Measurements from ENCODE around the gene ZNF234.
"Not testable (repeated sequence)": the region's sequence is repeated elsewhere in the genome, so short reads cannot be mapped to it uniquely, and the experiment has no call there.

Gene ZNF234

GRCh38 chr19:44182145-44182544 is 40.8 kb downstream of the ZNF234 start:
- no peak for DNase-seq (ENCODE audit: low spot score)

- DNase-seq (ENCODE audit: low spot score): no peak
These were observed 48.7 kb downstream of the ZNF234 start for GRCh38 chr19:44190020-44190419.

- no peak for DNase-seq (ENCODE audit: low spot score)
These were observed 50.8 kb downstream of the ZNF234 start for GRCh38 chr19:44192127-44192526.

DNA sequence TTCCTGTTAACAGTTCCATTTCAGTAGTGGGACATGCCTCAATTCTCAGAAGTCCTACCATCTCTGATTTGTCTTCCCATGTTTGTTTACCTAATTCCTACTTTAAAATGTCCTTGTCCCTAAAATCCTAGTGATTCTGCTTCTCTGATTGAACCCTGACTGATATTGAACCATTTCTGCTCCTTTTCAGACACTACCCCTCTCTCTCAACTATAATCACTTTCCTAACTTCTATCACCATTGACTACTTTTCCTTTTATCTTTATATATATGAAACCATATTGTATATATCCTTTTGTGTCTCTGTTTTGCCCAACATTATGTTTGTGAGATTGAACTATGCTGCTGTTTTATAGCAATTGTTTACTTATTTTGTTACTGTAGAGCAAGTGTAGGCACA is 55.4 kb downstream of the ZNF234 start:
- no peak for DNase-seq (ENCODE audit: low spot score)

DNA sequence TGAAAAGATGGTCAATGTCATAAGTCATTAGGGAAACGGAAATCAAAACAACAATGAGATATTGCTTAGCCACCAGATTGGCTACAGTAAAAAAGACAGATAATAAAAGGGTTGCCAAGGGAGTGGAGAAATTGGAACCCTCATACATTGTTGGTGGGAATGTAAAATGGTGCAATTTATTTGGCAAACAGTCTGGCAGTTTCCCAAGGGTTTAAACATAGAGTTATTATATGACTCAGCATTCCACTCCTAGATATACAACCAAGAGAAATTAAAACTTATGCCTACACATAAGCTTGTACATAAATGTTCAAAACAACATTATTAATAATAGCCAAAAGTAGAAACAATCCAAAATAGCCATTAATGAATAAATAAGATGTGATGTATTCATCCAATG is 61.1 kb downstream of the ZNF234 start:
- no peak for DNase-seq (ENCODE audit: low spot score)

DNA sequence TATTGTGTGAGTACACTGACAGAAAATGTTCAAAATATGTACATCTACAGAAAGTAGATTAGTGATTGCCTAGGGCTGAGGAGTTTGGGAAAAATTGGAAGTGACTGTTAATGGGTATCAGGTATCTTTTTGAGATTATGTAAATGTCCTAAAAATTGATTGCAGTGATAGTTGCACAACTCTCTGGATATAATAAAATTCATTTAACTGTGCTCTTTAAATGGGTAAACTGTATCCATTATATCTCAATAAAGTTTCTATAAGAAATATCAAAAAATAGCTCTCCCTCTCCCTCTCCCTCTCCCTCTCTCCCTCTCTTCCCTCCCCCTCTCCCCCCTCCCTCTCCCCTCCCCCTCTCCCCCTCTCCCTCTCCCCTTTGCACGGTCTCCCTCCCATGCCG is 61.6 kb downstream of the ZNF234 start:
- DNase-seq (ENCODE audit: low spot score): no peak

GRCh38 chr19:44203877-44204276 is 62.5 kb downstream of the ZNF234 start:
- DNase-seq (ENCODE audit: low spot score): not testable (repeated sequence)

DNA sequence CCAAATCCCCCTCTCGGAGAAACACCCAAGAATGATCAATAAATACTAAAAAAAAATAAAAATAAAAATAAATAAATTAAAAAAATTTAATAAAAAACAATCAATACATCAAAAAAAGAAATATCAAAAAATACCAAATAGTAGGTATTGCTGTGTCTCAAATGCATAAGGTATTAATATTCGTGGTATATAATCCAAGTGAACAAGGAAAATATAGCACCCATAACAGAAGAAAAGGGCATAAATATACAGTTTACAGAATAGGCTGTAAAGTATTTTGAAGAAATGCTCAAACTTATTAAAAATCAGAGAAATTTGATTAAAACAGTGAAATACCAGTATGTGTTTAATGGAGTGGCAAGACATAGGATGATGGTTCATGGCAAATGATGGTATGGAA is 63.4 kb downstream of the ZNF234 start:
- no peak for DNase-seq (ENCODE audit: low spot score)

DNA sequence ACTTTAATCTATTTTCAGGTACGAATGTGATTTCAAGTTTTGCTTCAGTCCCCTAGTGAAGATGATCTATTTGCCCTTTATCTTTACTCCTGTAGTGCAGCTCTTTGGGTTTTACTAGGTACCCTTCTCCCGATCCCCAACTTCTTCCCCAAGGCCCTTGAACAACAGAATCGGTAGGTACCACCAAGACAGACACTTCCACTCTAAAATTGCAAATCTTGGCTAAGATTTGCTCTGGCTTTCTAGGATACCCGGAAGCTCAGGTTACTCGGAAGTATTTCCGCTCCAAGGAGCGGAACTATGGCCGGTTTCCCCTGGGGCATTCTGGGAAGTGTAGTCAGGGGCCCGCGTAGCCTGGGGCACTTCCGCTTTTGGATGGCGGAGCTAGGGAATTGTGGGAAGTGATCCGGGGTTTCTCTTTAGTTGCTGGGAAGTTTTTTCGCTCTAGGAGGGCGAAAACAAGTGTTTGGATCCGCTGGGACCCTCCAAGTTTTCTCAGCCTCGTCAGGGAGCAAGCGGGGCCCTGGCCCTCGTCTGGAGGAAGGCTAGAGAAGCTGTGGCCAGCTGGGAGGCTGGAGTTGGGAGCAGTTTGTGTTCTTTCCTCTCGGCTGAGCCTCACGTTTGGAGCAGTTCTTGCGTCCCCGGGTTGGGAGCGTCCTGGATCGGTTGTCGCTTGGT is 65.9 kb downstream of the ZNF234 start:
- DNase-seq (ENCODE audit: low spot score): peak; percentile 81

Data from hematopoietic multipotent progenitor cell treated with erythropoietin and hydrocortisone succinate and interleukin-3 and kit ligand, for 17 days (in vitro differentiated cells).